ENCODE data around the gene DUSP11. TPM values are rescaled to one million over a fixed set of nuclear protein-coding genes. Genes with fewer than 3 reads are reported as not detected.

DUSP11 gene
- total and polyA plus RNA-seq, 9 of the 15 experiments (the other 6 are each of a cell fraction or from before 2014, with no cell fraction given), result 20.7 to 79.8 (median 29.3) TPM

- peak in 1 of 3 experiments; percentile 61; a peak in 2 of 6 replicates for TF ChIP-seq ZBTB11 (CRISPR knock-in tag; IDR thresholded peaks at IDR 0.05)
- TF ChIP-seq CREB5 (CRISPR knock-in tag; IDR thresholded peaks at IDR 0.05), result no peak
- 0 out of 2 replicates have a peak, but pooled peaks have one; percentile 77 for TF ChIP-seq ZNF395 (CRISPR knock-in tag; IDR thresholded peaks at IDR 0.05)
- TF ChIP-seq ZNF766 (CRISPR knock-in tag; conservative IDR thresholded peaks at IDR 0.05), result peak; percentile 60; the same call in 1 of the 2 replicates
- TF ChIP-seq NRF1 (conservative IDR thresholded peaks at IDR 0.05 in 1 of 2, IDR thresholded peaks at IDR 0.05 in 1 of 2), result 0 out of 4 replicates have a peak, but pooled peaks of 1 of the 2 experiments have one; percentile 15
- TF ChIP-seq ZHX1 (conservative IDR thresholded peaks at IDR 0.05; ENCODE audit: low read length), result no peak
- TF ChIP-seq CUX1 (CRISPR knock-in tag; IDR thresholded peaks at IDR 0.05), result no peak
Observed at GRCh38 chr2:73716543-73717250, 63.2 kb downstream of the DUSP11 start (continued).
